Stimulated activated naive CD4-positive, alpha-beta T cell (primary cell): Measurements from ENCODE around the gene MCM9.
"Not testable (repeated sequence)": the region's sequence is repeated elsewhere in the genome, so short reads cannot be mapped to it uniquely, and the experiment has no call there.

ENCODE experiments used
- DNase-seq, 6 experiments: peaks; one replicate each; lab custom pipeline; 2025; lab: John Stamatoyannopoulos, UW

The MCM9 gene

GRCh38 chr6:118768904-118769325 lies 166.0 kb downstream of the MCM9 start:
- DNase-seq, result peak in 4 of 6 experiments; percentile 3 to 46 (median 38)

- DNase-seq, result no peak
These were observed 166.5 kb downstream of the MCM9 start for GRCh38 chr6:118768441-118768840.

DNA sequence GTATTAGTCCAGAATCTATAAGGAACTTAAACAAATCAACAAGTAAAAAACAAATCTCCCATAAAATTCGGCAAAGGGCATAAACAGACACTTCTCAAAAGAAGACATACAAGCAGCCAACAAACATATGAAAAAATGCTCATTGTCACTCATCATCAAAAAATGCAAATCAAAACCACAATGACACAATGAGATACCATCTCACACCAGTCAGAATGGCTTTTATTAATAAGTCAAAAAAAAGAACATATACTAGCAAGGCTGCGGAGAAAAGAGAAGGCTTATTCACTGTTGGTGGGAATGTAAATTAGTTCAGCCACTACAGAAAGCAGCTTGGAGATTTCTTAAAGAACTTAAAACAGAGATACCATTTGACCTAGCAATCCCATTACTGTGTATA lies 169.6 kb downstream of the MCM9 start:
- not testable (repeated sequence) for DNase-seq

DNA sequence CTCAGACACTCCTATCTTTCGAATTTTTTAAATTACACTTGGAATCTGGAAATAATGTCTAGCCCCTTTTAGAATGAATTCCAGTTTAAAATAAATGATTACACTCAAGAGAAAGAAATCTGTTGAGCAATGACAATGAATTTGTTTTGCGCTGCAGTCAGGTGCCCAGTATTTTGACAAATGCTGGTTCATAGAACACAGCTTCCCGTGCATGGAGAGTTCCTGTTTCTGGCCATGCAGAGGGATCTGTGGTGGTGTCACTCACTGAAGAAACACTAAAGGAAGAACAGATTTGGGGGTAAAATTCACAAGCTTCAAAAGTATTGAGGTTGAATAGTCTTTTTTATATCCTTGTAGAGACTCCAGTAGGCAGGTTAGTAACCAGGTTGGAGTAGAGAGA lies 170.2 kb downstream of the MCM9 start:
- DNase-seq, result no peak
